CD4-positive, alpha-beta T cell treated with Interleukin-15 for 4 hours (primary cell): ENCODE data around the gene TANGO2.

Experiments used
- DNase-seq: peaks from one replicate; pipeline ENCODE4 v3.0.0-alpha.2; 2020; ENCODE audit warnings: low spot score

The TANGO2 gene

GRCh38 chr22:20044495-20045151, 23.7 kb downstream of the TANGO2 start:
- DNase-seq = no peak

GRCh38 chr22:20046730-20047129, 25.8 kb downstream of the TANGO2 start:
- DNase-seq = no peak

DNA sequence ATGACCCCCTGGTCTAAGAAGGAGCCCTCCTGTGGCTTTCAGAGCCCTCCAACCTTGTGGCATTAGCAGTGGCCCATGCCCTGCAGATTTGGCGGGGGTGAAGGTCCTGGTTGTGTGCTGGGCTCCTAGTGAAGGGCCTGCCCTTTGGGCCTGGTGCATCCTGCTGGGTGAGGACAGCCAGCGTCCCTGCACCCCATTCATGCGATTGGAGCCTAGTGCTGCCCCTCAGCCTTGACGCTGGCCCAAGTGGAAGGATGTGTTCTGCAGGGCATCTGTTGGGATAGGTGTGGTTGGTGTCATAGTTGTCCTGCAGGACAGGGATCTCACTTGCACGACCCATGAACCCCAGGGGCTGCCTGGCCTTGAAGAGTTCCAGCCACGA, 31.0 kb downstream of the TANGO2 start:
- no peak for DNase-seq

DNA sequence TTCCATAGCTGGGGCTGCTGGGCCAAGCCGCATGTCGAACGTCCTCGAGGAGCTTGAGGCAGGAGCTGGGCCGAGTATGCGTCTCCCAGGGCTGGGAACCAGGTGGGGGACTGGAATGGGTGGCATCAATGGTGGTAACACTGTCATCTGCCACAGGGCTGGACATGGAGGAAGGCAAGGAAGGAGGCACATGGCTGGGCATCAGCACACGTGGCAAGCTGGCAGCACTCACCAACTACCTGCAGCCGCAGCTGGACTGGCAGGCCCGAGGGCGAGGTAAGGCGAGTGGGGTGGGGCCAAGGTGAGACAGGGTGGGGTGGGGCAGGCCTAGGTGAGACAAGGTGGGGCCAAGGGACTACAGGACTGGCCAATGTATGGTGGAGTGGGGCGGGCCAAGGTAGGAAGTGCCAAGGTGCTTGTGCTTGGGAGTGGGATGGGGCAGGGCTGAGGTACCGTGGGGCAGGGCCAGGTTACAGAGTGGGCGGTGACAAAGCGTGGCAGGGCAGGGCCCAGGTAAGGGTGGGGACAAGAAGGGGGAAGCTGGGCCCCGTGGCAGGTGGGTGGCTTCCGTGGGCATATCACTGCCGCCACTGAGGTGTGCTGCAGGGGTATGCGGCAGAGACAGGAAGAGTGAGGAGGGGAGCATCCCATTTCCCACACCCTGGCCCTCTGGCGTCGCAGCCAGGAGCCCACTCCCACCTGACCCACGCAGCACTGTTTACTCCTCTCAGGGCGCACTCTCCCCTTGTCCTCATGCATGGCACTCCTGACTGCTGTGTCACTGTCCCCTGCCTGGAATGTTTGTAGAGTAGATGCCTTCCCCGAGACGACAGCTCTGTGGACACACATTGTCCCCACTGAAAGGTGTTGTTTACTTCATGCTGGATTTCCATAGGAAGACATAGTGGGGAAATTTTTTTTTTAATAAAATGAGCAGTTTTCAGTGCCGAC, 31.7 kb downstream of the TANGO2 start:
- no peak for DNase-seq

- no peak for DNase-seq
Observed at GRCh38 chr22:20053407-20054033, 32.6 kb downstream of the TANGO2 start.

DNA sequence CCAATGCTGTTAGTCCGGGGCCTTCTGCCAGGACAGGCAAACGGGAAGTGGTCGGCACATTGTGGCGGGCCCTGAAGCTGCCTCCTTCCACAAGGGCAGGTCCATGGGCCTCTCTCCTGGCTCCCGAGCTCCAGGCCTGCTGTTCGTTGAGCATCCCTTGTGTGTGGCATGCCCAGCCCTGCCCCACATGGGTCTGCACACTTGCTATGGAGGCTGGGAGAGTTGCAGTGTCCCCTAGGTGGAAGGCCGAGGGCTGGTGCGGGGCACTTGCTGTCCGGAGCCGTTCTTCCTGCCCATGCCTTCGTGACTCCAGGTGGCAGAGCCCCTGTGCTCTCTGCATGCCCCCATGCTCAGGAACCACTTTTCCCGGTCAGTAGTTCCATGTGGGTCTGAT, 33.1 kb downstream of the TANGO2 start:
- no peak for DNase-seq

GRCh38 chr22:20054485-20054884, 33.6 kb downstream of the TANGO2 start:
- no peak for DNase-seq

DNA sequence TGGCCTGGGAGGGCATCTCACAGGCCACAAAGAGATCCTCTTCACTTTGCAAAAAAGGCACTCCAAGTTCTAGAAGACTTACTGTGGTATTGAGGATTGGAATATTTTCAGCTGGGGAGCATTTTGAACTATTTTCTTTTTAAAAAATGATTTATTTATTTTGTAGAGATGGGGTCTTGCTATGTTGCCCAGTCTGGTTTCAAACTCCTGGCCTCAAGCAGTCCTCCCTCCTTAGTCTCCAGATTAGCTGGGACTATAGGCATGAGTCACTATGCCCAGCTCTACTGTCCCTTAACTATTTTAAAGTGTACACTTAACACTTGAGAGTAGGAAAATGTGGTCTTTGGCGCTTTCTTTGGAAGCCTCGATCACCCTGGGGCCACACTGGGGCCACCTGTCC, 34.2 kb downstream of the TANGO2 start:
- DNase-seq = no peak

- DNase-seq = no peak
Observed at GRCh38 chr22:20055654-20056053, 34.7 kb downstream of the TANGO2 start.

DNA sequence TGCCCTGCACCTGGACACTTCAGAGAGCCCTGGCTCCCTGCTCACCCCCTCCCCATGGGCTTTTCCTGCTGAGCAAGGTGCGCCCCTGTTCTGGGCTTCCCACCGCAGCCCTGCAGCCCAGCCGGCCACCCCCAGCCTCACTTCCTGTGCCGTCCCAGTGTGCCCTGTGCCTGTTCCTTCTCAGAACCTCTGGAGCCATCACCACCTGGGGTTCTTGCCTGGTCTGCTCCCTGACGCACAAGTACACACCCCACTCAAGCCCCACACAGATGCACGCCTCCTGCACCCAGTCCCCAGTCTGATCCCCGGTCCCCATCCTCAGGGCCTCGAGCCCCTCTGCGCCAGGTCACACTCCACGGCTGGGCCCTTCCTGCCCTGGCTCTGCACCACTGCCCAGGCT, 35.3 kb downstream of the TANGO2 start:
- DNase-seq = no peak

GRCh38 chr22:20056696-20057386, 35.9 kb downstream of the TANGO2 start:
- no peak for DNase-seq

- DNase-seq = no peak
Observed at GRCh38 chr22:20057596-20058268, 36.8 kb downstream of the TANGO2 start.

- no peak for DNase-seq
Observed at GRCh38 chr22:20058989-20059770, 38.3 kb downstream of the TANGO2 start.

DNA sequence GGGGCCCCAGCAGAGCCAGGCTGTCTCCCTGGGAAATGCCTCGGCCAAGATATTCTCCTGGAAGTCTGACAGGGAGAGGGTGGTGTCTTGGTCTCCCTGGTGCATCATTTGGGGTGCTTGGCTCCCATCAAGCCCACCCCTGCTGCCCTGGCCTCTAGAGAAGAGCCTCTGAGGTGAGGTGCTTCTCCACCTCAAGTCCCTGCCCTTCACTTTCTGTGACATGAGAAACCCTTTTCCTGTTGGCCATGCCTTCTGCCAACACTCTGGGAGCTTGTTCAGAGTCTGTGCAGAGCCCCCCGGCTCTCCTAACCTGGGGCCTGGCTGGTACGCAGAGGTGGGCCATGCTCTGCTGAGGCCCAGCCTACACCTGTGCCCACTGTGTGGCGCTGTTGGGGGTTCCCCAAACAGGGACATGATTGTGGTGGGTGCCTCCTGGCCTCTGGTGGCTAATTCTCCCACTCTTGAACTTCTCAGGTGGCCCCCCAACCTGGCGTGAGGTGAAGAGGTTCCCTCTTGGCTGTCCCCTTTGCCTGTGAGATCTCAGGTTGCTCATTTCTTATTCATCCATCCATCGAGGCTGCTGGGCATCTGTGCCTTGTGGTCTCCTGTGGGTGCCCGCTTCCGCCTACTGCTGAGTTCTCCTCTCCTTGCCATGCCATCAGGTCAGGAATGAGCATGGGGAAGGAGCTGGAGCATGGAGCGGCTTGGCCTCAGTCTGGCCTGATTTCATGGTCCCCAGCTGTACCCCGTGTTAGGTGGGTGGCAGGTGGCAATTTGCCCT, 40.0 kb downstream of the TANGO2 start:
- no peak for DNase-seq

- no peak for DNase-seq
Observed at GRCh38 chr22:20061481-20061861, 40.6 kb downstream of the TANGO2 start.

- no peak for DNase-seq
Observed at GRCh38 chr22:20062043-20062765, 41.3 kb downstream of the TANGO2 start.

DNA sequence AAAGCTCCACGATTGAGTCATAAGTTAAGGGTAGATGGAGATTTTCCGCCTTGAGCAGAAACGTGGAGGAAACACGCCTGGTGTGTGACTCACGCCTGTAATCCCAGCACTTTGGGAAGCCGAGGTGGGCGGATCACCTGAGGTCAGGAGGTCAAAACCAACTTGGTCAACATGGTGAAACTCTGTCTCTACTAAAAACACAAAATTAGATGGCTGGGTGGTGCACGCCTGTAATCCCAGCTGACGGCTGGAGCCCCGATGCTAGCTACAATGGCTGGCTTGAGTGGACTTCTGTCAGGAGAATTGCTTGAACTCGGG, 41.8 kb downstream of the TANGO2 start:
- no peak for DNase-seq

DNA sequence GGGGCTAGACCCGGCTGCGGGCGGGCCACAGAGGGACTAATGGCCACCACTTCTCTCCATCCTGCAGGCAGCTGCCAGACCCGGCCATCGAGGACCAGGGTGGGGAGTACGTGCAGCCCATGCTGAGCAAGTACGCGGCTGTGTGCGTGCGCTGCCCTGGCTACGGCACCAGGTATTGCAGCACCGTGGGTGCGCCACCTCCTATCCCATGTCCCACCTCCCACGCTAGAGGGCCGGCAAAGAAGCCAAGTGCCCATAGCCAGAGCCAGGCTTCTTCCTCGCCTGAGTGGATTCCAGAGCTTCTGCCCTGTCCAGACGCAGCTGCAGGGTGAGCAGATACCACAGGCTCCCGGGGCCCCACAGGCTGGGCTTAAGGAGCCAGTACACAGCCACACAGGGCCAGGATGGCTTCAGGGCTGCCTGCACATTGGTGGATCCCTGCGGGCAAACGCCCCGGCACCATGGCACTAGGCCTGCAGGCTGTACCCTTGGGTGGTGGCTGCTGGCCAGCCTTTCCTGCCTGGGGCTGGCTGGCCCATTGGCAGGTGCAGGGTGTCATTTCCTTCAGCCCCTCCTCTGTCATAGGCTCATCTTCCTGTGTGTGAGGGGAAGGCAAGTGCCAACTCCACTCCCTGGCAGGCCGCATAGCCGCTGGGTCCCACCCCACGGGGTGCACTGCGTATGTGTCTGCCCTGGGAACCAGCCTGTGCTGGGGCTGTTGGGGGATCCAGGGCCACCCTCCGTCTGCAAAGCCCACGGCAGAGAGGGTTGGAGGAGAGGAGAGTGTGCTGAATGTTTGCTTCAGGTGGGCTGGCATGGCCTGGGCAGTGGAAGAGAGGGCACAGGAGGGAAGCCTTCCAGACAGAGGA, 42.6 kb downstream of the TANGO2 start:
- no peak for DNase-seq

GRCh38 chr22:20064140-20064480, 43.2 kb downstream of the TANGO2 start:
- DNase-seq = no peak
